ENCODE results near the gene PRKN.

DNA sequence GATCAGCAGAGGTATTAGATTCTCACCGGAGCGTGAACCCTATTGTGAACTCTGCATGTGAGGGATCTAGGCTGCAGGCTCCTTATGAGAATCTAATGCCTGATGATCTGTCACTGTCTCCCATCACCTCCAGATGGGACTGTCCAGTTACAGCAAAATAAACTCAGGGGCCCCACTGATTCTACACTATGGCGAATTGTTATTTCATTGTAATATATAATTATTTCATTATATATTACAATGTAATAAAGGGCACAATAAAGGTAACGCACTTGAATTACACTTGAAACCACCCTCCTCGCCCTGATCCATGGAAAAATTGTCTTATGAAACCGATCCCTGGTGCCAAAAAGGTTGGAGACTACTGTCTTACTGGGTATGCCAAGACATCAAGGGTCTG is 18.6 kb downstream of the PRKN start:
- TF ChIP-seq, protein P1, sequence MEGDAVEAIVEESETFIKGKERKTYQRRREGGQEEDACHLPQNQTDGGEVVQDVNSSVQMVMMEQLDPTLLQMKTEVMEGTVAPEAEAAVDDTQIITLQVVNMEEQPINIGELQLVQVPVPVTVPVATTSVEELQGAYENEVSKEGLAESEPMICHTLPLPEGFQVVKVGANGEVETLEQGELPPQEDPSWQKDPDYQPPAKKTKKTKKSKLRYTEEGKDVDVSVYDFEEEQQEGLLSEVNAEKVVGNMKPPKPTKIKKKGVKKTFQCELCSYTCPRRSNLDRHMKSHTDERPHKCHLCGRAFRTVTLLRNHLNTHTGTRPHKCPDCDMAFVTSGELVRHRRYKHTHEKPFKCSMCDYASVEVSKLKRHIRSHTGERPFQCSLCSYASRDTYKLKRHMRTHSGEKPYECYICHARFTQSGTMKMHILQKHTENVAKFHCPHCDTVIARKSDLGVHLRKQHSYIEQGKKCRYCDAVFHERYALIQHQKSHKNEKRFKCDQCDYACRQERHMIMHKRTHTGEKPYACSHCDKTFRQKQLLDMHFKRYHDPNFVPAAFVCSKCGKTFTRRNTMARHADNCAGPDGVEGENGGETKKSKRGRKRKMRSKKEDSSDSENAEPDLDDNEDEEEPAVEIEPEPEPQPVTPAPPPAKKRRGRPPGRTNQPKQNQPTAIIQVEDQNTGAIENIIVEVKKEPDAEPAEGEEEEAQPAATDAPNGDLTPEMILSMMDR (IDR thresholded peaks at IDR 0.05): no peak
- TF ChIP-seq EZH2phosphoT487 (IDR thresholded peaks at IDR 0.05): no peak

Measured in neural progenitor cell (in vitro differentiated cells).